Suprapubic skin (tissue), 4 donors: ENCODE results near the gene CLIP4. TPM values are rescaled to one million over a fixed set of nuclear protein-coding genes. Genes with fewer than 3 reads are reported as not detected.

Experiments
- DNase-seq, 2 donors: peaks; one replicate each; pipeline ENCODE4 v3.0.0-alpha.2; 2019; ENCODE audit warnings: low spot score in 2 of 2
- H3K27ac ChIP-seq: fragments of 200-600 bp; sonication (generic); one replicate; pipeline ENCODE4 v1.5.1; 2019
- H3K27me3 ChIP-seq: fragments of 200-600 bp; sonication (generic); one replicate; pipeline ENCODE4 v1.5.1; 2019
- H3K36me3 ChIP-seq: fragments of 200-600 bp; sonication (generic); one replicate; pipeline ENCODE4 v1.5.1; 2019
- H3K4me1 ChIP-seq: fragments of 200-600 bp; sonication (generic); one replicate; pipeline ENCODE4 v1.5.1; 2019
- H3K4me3 ChIP-seq: fragments of 200-600 bp; sonication (generic); one replicate; pipeline ENCODE4 v1.5.1; 2019; ENCODE audit warnings: mild to moderate bottlenecking
- H3K9me3 ChIP-seq: fragments of 200-600 bp; sonication (generic); one replicate; pipeline ENCODE4 v1.5.1; 2019
- EP300 ChIP-seq: sonication (generic); formaldehyde crosslinking; IDR thresholded peaks from one replicate; pipeline ENCODE4 v1.6.1; 2017; ENCODE audit warnings: antibody characterized with exemption
- POLR2A ChIP-seq, 2 donors: fragments of 450-650 bp; IDR thresholded peaks; one replicate each; pipeline ENCODE4 v1.6.1; 2017; ENCODE audit warnings: antibody characterized with exemption in 2 of 2, mild to moderate bottlenecking in 2 of 2, moderate library complexity in 2 of 2
- POLR2AphosphoS5 ChIP-seq, 3 donors: sonication (generic); formaldehyde crosslinking; IDR thresholded peaks; one replicate each; pipeline ENCODE4 v1.6.1; 2017; ENCODE audit warnings: antibody characterized with exemption in 3 of 3
- WGBS: methylation state at CpG from one replicate; pipeline ENCODE4 v1.1.5; 2018; 5-methylcytosine and 5-hydroxymethylcytosine counted together
- total RNA-seq, 4 donors: library from RNA; depleted of rRNA; stranded (reverse); fragments of >200 nt; gene quantifications; one replicate each; pipeline ENCODE4 v1.1.0, GENCODE V29; 2016
- TF ChIP-seq, protein P1 (sequence below), 2 donors: fragments of 200-600 bp in 1 of 2; fragments of 450-650 bp in 1 of 2; sonication (generic) in 1 of 2; IDR thresholded peaks; one replicate each; pipeline ENCODE4 v1.5.1; 2016 to 2019; ENCODE audit warnings: antibody characterized with exemption in 2 of 2, mild to moderate bottlenecking in 1 of 2, moderate library complexity in 1 of 2

The CLIP4 gene
- total RNA-seq, 4 donors from 2014 or later, result 61.9 to 173 (median 67.4) TPM

DNA sequence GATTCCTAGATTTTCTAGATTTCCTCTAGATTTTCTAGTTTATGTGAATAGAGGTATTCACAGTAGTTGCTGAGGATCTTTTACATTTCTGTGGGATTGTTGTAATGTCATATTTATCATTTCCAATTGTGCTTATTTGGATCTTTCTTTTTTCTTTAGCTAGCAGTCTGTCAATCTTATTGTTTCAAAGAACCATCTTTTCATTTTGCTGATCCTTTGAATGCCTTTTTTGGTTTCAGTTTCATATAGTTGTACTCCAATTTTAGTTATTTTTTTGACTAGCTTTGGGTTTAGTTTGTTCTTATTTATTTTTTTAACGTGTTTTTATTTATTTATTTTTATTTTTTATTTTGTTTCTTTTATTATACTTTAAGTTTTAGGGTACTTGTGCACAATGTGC lies 24.5 kb downstream of the CLIP4 start:
- Histone ChIP-seq H3K9me3 (no peaks in the 10 kb centered on the region), H3K4me3 (no peak overlapping the region), H3K36me3 (peaks cover 34% of the 10 kb centered on the region), H3K4me1 (no peaks in the 10 kb centered on the region), H3K27ac (no peak overlapping the region), H3K27me3 (no peaks in the 10 kb centered on the region)
- 76% methylated on average over 1 of the region's 1 CpG for WGBS
- DNase-seq, result no peak
- no peak for TF ChIP-seq EP300
- no peak for TF ChIP-seq POLR2AphosphoS5 (IDR thresholded peaks at IDR 0.05)
- TF ChIP-seq, protein P1, sequence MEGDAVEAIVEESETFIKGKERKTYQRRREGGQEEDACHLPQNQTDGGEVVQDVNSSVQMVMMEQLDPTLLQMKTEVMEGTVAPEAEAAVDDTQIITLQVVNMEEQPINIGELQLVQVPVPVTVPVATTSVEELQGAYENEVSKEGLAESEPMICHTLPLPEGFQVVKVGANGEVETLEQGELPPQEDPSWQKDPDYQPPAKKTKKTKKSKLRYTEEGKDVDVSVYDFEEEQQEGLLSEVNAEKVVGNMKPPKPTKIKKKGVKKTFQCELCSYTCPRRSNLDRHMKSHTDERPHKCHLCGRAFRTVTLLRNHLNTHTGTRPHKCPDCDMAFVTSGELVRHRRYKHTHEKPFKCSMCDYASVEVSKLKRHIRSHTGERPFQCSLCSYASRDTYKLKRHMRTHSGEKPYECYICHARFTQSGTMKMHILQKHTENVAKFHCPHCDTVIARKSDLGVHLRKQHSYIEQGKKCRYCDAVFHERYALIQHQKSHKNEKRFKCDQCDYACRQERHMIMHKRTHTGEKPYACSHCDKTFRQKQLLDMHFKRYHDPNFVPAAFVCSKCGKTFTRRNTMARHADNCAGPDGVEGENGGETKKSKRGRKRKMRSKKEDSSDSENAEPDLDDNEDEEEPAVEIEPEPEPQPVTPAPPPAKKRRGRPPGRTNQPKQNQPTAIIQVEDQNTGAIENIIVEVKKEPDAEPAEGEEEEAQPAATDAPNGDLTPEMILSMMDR (IDR thresholded peaks at IDR 0.05), result no peak
- no peak for TF ChIP-seq POLR2A (IDR thresholded peaks at IDR 0.05)

DNA sequence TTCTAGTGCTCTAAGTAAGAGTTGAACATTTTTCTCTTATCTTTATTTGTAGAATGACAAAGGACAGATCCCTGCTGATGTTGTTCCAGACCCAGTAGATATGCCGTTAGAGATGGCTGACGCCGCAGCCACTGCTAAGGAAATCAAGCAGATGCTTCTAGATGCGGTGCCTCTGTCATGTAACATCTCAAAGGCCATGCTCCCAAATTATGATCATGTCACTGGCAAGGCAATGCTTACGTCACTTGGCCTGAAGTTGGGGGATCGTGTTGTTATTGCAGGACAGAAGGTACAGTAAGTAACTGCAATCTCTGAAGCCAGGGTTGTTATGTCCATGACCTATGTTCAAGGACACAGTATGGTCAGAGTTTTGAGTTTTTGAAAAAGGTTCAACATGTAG lies 28.4 kb downstream of the CLIP4 start:
- H3K27me3 ChIP-seq, result no peaks in the 10 kb centered on the region
- H3K27ac ChIP-seq, result no peak overlapping the region
- no peak overlapping the region for H3K4me3 ChIP-seq
- TF ChIP-seq, protein P1 (IDR thresholded peaks at IDR 0.05), result no peak
- TF ChIP-seq POLR2AphosphoS5 (IDR thresholded peaks at IDR 0.05) (no peak), POLR2A (IDR thresholded peaks at IDR 0.05) (no peak)
- H3K9me3 ChIP-seq, result no peaks in the 10 kb centered on the region
- DNase-seq, result no peak
- WGBS, result 92% methylated on average over 6 of the region's 6 CpGs
- no peaks in the 10 kb centered on the region for H3K4me1 ChIP-seq
- peaks cover 31% of the 10 kb centered on the region for H3K36me3 ChIP-seq

DNA sequence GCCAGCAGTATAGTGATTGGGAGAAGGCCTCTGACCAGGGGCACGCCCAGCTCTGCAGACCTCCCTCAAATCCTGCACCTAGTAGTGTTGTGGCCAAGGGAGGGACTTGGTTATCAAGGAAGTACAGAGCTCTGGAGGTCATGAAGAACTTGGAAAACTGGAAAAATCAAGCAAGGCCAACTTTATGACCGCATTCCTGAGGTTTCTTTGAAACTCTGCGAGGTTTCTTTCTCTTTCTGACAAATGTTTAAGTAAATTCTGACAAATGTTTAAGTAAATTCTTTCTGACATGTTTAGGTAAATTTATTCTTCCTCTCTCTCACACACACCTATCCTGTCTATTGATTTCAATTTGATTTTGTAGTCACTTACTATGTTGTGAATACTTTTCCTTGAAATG lies 31.0 kb downstream of the CLIP4 start:
- H3K4me3 ChIP-seq, result no peak overlapping the region
- H3K9me3 ChIP-seq, result no peaks in the 10 kb centered on the region
- no peaks in the 10 kb centered on the region for H3K27me3 ChIP-seq
- TF ChIP-seq POLR2AphosphoS5 (IDR thresholded peaks at IDR 0.05) (no peak), POLR2A (IDR thresholded peaks at IDR 0.05) (no peak), EP300 (no peak)
- TF ChIP-seq, protein P1 (IDR thresholded peaks at IDR 0.05), result no peak
- WGBS, result 83% methylated on average over 3 of the region's 3 CpGs
- no peaks in the 10 kb centered on the region for H3K4me1 ChIP-seq
- H3K36me3 ChIP-seq, result peaks cover 37% of the 10 kb centered on the region
- no peak for DNase-seq
- no peak overlapping the region for H3K27ac ChIP-seq

DNA sequence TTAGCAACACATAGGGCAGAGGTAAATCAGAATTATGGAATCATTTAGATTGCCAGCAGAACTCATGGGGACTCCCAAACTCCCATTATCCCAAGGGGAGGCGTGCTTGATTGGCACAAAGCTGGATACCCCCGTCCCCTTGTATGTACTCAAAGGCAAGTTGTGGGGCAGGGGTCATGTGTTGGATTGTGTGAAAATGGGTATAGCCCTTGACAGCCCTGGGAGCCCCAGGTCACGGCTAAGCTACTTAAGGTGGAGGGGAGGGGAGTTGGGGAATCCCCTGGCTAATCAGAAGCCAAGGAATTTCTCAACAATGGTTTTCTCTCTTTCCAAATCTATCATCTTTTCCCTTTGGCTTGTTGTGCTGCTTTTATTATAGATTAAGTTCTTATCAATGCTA lies 32.7 kb downstream of the CLIP4 start:
- no peaks in the 10 kb centered on the region for H3K9me3 ChIP-seq
- peaks cover 38% of the 10 kb centered on the region for H3K36me3 ChIP-seq
- H3K4me1 ChIP-seq, result no peaks in the 10 kb centered on the region
- no peak overlapping the region for H3K4me3 ChIP-seq
- no peaks in the 10 kb centered on the region for H3K27me3 ChIP-seq
- 56% methylated on average over 3 of the region's 3 CpGs for WGBS
- no peak for DNase-seq
- H3K27ac ChIP-seq, result no peak overlapping the region
- TF ChIP-seq, protein P1 (IDR thresholded peaks at IDR 0.05), result no peak
- TF ChIP-seq POLR2A (IDR thresholded peaks at IDR 0.05) (no peak), EP300 (no peak), POLR2AphosphoS5 (IDR thresholded peaks at IDR 0.05) (no peak)

DNA sequence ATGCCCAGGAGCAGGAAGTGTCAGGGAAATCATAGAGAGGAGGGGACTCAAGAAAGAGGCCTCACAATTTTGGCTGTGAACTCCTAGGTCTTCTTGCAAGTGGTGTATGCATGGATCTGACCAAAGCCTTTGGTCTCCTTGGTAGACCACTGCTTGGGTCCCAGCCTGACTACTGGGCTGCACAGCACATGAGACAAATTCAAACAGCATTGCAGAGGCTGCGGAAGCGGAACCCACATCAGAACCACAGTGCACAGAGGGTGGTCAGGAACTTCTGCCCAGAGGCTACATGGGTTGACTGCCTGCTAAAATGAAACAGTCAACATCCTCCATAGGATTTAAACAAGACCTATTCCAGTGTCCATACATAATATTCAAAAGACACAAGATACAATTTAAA lies 39.4 kb downstream of the CLIP4 start:
- H3K9me3 ChIP-seq, result no peaks in the 10 kb centered on the region
- H3K4me3 ChIP-seq, result no peak overlapping the region
- peaks cover 68% of the 10 kb centered on the region for H3K36me3 ChIP-seq
- no peaks in the 10 kb centered on the region for H3K4me1 ChIP-seq
- H3K27me3 ChIP-seq, result no peaks in the 10 kb centered on the region
- TF ChIP-seq EP300 (no peak), POLR2A (IDR thresholded peaks at IDR 0.05) (no peak), POLR2AphosphoS5 (IDR thresholded peaks at IDR 0.05) (no peak)
- DNase-seq, result no peak
- WGBS, result 95% methylated on average over 2 of the region's 2 CpGs
- H3K27ac ChIP-seq, result no peak overlapping the region

DNA sequence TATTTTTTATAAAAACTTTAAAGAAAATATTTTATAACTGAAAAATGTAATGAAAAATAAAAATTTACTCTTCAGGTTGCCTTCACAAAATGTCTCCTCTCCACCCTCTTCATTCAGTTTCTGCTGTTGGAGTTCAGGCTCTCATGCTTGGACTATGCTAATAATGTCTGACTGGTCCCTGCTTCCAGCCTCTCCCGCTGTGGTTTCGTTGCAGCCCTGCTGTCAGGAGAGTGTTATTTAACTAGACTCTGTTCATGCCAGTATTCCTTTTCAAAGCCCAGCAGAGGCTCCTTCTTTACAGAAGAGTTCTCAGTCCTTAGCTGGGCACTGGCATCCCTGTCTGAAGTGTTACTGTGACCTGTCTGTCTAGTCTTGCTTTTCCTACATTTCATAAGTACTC lies 40.4 kb downstream of the CLIP4 start:
- DNase-seq, result no peak
- 77% methylated on average over 2 of the region's 2 CpGs for WGBS
- H3K36me3 ChIP-seq, result peaks cover 67% of the 10 kb centered on the region

More for the DNA sequence above, 40.4 kb downstream of the CLIP4 start:
- Histone ChIP-seq H3K27ac (no peak overlapping the region), H3K4me3 (no peak overlapping the region), H3K4me1 (no peaks in the 10 kb centered on the region), H3K9me3 (no peaks in the 10 kb centered on the region), H3K27me3 (no peaks in the 10 kb centered on the region)
- TF ChIP-seq, protein P1 (IDR thresholded peaks at IDR 0.05), result no peak
- TF ChIP-seq POLR2AphosphoS5 (IDR thresholded peaks at IDR 0.05) (no peak), EP300 (no peak), POLR2A (IDR thresholded peaks at IDR 0.05) (no peak)
